Transverse colon (tissue), 4 donors: ENCODE measurements around the gene MANEAL. TPM values are rescaled to one million over a fixed set of nuclear protein-coding genes. Genes with fewer than 3 reads are reported as not detected.
A peak's percentile ranks its signal among the peaks of the same experiment; 100 is the strongest.

ENCODE experiments used
- DNase-seq: peaks from one replicate; pipeline ENCODE4 v3.0.0-alpha.2; 2019
- H3K27ac ChIP-seq, 4 donors: fragments of 200-600 bp; sonication (generic); 2 replicates each; pipeline ENCODE4 v1.5.1; 2016 to 2018; ENCODE audit warnings: inconsistent platforms in 4 of 4
- H3K27me3 ChIP-seq: fragments of 200-600 bp; sonication (generic); 2 replicates; pipeline ENCODE4 v1.5.1; 2017; ENCODE audit warnings: inconsistent platforms
- H3K36me3 ChIP-seq, 4 donors: fragments of 200-600 bp; sonication (generic); 2 replicates each; pipeline ENCODE4 v1.5.1; 2017 to 2019; ENCODE audit warnings: inconsistent platforms in 4 of 4
- H3K4me1 ChIP-seq, 4 donors: fragments of 200-600 bp; sonication (generic); 2 replicates each; pipeline ENCODE4 v1.5.1; 2017 to 2020; ENCODE audit warnings: inconsistent platforms in 4 of 4
- H3K4me3 ChIP-seq, 4 donors: fragments of 200-600 bp; sonication (generic); 1 replicate in 1 of 4; 2 replicates in 3 of 4; pipeline versions ENCODE4 v1.5.1 to v1.6.1; 2017 to 2019; ENCODE audit warnings: inconsistent platforms in 4 of 4
- H3K9me3 ChIP-seq, 2 donors: fragments of 200-600 bp; sonication (generic); 2 replicates each; pipeline ENCODE4 v1.5.1; 2017 to 2019; ENCODE audit warnings: inconsistent platforms in 2 of 2
- CTCF ChIP-seq, 5 experiments: fragments of 200-600 bp in 3 of 5; fragments of 450-650 bp in 2 of 5; sonication (generic) in 3 of 5; IDR thresholded peaks; 1 replicate in 2 of 5; 2 replicates in 3 of 5; pipeline ENCODE4 v1.5.1; 2016 to 2017; ENCODE audit warnings: antibody characterized with exemption in 5 of 5, inconsistent platforms in 3 of 5, mild to moderate bottlenecking in 2 of 5, moderate library complexity in 1 of 5
- EP300 ChIP-seq: sonication (generic); formaldehyde crosslinking; IDR thresholded peaks from one replicate; pipeline ENCODE4 v1.6.1; 2017; ENCODE audit warnings: antibody characterized with exemption, low read depth
- POLR2A ChIP-seq: fragments of 450-650 bp; IDR thresholded peaks from one replicate; pipeline ENCODE4 v1.6.1; 2016; ENCODE audit warnings: antibody characterized with exemption, mild to moderate bottlenecking, moderate library complexity
- POLR2AphosphoS5 ChIP-seq, 3 donors: sonication (generic); formaldehyde crosslinking; IDR thresholded peaks; one replicate each; pipeline ENCODE4 v1.6.1; 2016; ENCODE audit warnings: antibody characterized with exemption in 3 of 3
- WGBS, 2 donors: methylation state at CpG; one replicate each; pipeline ENCODE4 v1.1.5; 2018; ENCODE audit warnings: low coverage in 1 of 2; 5-methylcytosine and 5-hydroxymethylcytosine counted together
- in situ Hi-C, 4 donors: fragments of 200-750 bp; cut with MboI; loops; one replicate each; pipeline versions ENCODE4 v1.15.0 to v1.15.1; 2017; ENCODE audit warnings: low sequenced_read_pairs in 3 of 4, low pct_ligation_motif_present in 1 of 4, low pct_unique_long_range_greater_than_20kb in 1 of 4
- intact Hi-C: fragments of 100-400 bp; cut with DNase I; formaldehyde crosslinking; loops from one replicate; pipeline ENCODE4 v1.15.1; 2023; ENCODE audit warnings: low total_unique reads
- total RNA-seq, 4 donors: library from RNA; depleted of rRNA; stranded (reverse); fragments of >200 nt; gene quantifications; one replicate each; pipeline ENCODE4 v1.1.0, GENCODE V29; 2016

Gene MANEAL
- total RNA-seq, 4 donors from 2014 or later, result 1.1 to 9.6 (median 5.7) TPM

- no peaks in the 10 kb centered on the region for H3K9me3 ChIP-seq
- H3K27me3 ChIP-seq, result peaks cover 5% of the 10 kb centered on the region
- TF ChIP-seq EP300 (no peak), POLR2AphosphoS5 (IDR thresholded peaks at IDR 0.05) (no peak), CTCF (IDR thresholded peaks at IDR 0.05) (no peak), POLR2A (no peak)
- no peak overlapping the region for H3K4me3 ChIP-seq
- DNase-seq, result no peak
- WGBS, 2 donors, result 68% methylated on average over 4 of the region's 4 CpGs; no CpG with 5 or more reads in 1 of the 2 donors
- peaks cover 0 to 7% (median 5%) of the 10 kb centered on the region in 4 donors for H3K4me1 ChIP-seq
- intact Hi-C loops (no loop called here), in situ Hi-C loops (no loop called here)
- no peak overlapping the region for H3K27ac ChIP-seq
- no peaks in the 10 kb centered on the region for H3K36me3 ChIP-seq
Measured at GRCh38 chr1:37776946-37777516, 16.6 kb upstream of the MANEAL start.

- Histone ChIP-seq H3K27me3 (no peaks in the 10 kb centered on the region), H3K9me3 (no peaks in the 10 kb centered on the region), H3K4me1 (peaks cover 0 to 7% (median 5%) of the 10 kb centered on the region in 4 donors), H3K27ac (no peak overlapping the region), H3K4me3 (no peak overlapping the region), H3K36me3 (no peaks in the 10 kb centered on the region)
- intact Hi-C loops (no loop called here), in situ Hi-C loops (no loop called here)
- WGBS, 2 donors, result 77% methylated on average over 3 of the region's 3 CpGs; no CpG with 5 or more reads in 1 of the 2 donors
- DNase-seq, result no peak
- no peak for TF ChIP-seq EP300
- no peak for TF ChIP-seq POLR2A
Measured at GRCh38 chr1:37778654-37779053, 15.0 kb upstream of the MANEAL start.

GRCh38 chr1:37782491-37782890, 11.2 kb upstream of the MANEAL start:
- Histone ChIP-seq H3K9me3 (no peaks in the 10 kb centered on the region), H3K4me3 (no peak overlapping the region), H3K4me1 (peaks cover 0 to 7% (median 5%) of the 10 kb centered on the region in 4 donors), H3K27ac (no peak overlapping the region), H3K27me3 (peaks cover 13% of the 10 kb centered on the region), H3K36me3 (no peaks in the 10 kb centered on the region)
- no peak for TF ChIP-seq CTCF (IDR thresholded peaks at IDR 0.05)
- no peak for TF ChIP-seq POLR2AphosphoS5 (IDR thresholded peaks at IDR 0.05)
- no peak for TF ChIP-seq EP300
- no peak for TF ChIP-seq POLR2A
- no peak for DNase-seq
- 89 to 91% methylated on average over 5 to 14 of the region's 17 CpGs for WGBS, 2 donors
- in situ Hi-C loops, result no loop called here
- intact Hi-C loops, result no loop called here

GRCh38 chr1:37792943-37793686, 532 bp upstream of the MANEAL start:
- no peak for DNase-seq
- Histone ChIP-seq H3K4me3 (peak overlapping the region; percentile 28 to 74 (median 53)), H3K36me3 (no peaks in the 10 kb centered on the region), H3K27me3 (peaks cover 21% of the 10 kb centered on the region), H3K9me3 (no peaks in the 10 kb centered on the region), H3K27ac (peak overlapping the region; percentile 41 to 55 (median 48)), H3K4me1 (peaks cover 12 to 22% (median 16%) of the 10 kb centered on the region in 4 donors)
- in situ Hi-C loops (no loop called here), intact Hi-C loops (no loop called here)
- WGBS, 2 donors, result 45 to 92% methylated on average over 2 to 36 of the region's 36 CpGs
- TF ChIP-seq EP300 (no peak), POLR2AphosphoS5 (IDR thresholded peaks at IDR 0.05) (no peak), POLR2A (no peak), CTCF (IDR thresholded peaks at IDR 0.05) (no peak)
